ENCODE results near the gene HM13.
"Not testable (repeated sequence)": the region's sequence is repeated elsewhere in the genome, so short reads cannot be mapped to it uniquely, and the experiment has no call there.

Gene HM13

GRCh38 chr20:31568041-31568731, 53.9 kb downstream of the HM13 start:
- DNase-seq: no peak

- DNase-seq: no peak
These were observed 54.5 kb downstream of the HM13 start for GRCh38 chr20:31568773-31569162.

- DNase-seq: peak; percentile 68
These were observed 55.1 kb downstream of the HM13 start for GRCh38 chr20:31569163-31570020.

- no peak for DNase-seq
These were observed 55.8 kb downstream of the HM13 start for GRCh38 chr20:31570021-31570463.

GRCh38 chr20:31570735-31571617, 56.7 kb downstream of the HM13 start:
- DNase-seq: no peak

- DNase-seq: no peak
These were observed 57.9 kb downstream of the HM13 start for GRCh38 chr20:31572042-31572700.

GRCh38 chr20:31572701-31573554, 58.7 kb downstream of the HM13 start:
- peak; percentile 90 for DNase-seq

- no peak for DNase-seq
These were observed 59.5 kb downstream of the HM13 start for GRCh38 chr20:31573555-31574321.

- not testable (repeated sequence) for DNase-seq
These were observed 60.7 kb downstream of the HM13 start for GRCh38 chr20:31574986-31575385.

GRCh38 chr20:31576751-31577150, 62.5 kb downstream of the HM13 start:
- DNase-seq: no peak

- DNase-seq: no peak
These were observed 63.0 kb downstream of the HM13 start for GRCh38 chr20:31577194-31577593.

GRCh38 chr20:31578448-31579138, 64.4 kb downstream of the HM13 start:
- DNase-seq: no peak

- DNase-seq: no peak
These were observed 65.0 kb downstream of the HM13 start for GRCh38 chr20:31579245-31579644.

- not testable (repeated sequence) for DNase-seq
These were observed 65.9 kb downstream of the HM13 start for GRCh38 chr20:31579941-31580651.

GRCh38 chr20:31580706-31581105, 66.5 kb downstream of the HM13 start:
- no peak for DNase-seq

GRCh38 chr20:31581391-31581790, 67.1 kb downstream of the HM13 start:
- DNase-seq: no peak

GRCh38 chr20:31587545-31588389, 73.5 kb downstream of the HM13 start:
- DNase-seq: peak; percentile 36

- no peak for DNase-seq
These were observed 76.5 kb downstream of the HM13 start for GRCh38 chr20:31590717-31591225.
